NCI-H446 (cell line): Measurements from ENCODE around the gene NME7.
"Not testable (repeated sequence)": the region's sequence is repeated elsewhere in the genome, so short reads cannot be mapped to it uniquely, and the experiment has no call there.

Source experiments
- DNase-seq, 2 experiments: peaks; one replicate each; lab custom pipeline; 2025; lab: John Stamatoyannopoulos, UW

NME7 gene

GRCh38 chr1:169235568-169235967 is 132.0 kb downstream of the NME7 start:
- DNase-seq = no peak

GRCh38 chr1:169234780-169235179 is 132.8 kb downstream of the NME7 start:
- no peak for DNase-seq

DNA sequence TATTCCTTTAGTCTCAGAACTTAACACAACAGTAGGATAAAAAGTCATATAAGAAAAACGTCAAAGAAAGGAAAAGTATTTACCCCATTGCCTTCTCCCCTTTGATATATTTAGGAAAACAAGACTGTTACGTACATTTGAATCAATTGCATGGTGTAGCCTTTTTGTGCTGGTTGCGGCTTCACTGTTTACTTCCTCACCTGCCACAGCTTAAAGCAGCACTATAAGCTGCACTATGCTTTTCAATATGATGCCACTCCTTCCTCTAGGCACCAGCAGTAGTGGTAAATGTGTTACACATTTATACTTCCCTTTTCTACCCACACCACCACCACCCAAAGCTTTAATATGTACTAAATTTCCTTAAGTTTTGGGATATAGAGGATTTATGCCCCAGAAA is 150.0 kb downstream of the NME7 start:
- DNase-seq = no peak

GRCh38 chr1:169214598-169214997 is 153.0 kb downstream of the NME7 start:
- DNase-seq = no peak

- DNase-seq = no peak
Observed at GRCh38 chr1:169212088-169212487, 155.5 kb downstream of the NME7 start.

- peak; percentile 28 to 53 for DNase-seq
Observed at GRCh38 chr1:169207797-169208520, 159.6 kb downstream of the NME7 start.

- DNase-seq = no peak
Observed at GRCh38 chr1:169204157-169204556, 163.4 kb downstream of the NME7 start.

- DNase-seq = no peak
Observed at GRCh38 chr1:169202791-169203665, 164.6 kb downstream of the NME7 start.

DNA sequence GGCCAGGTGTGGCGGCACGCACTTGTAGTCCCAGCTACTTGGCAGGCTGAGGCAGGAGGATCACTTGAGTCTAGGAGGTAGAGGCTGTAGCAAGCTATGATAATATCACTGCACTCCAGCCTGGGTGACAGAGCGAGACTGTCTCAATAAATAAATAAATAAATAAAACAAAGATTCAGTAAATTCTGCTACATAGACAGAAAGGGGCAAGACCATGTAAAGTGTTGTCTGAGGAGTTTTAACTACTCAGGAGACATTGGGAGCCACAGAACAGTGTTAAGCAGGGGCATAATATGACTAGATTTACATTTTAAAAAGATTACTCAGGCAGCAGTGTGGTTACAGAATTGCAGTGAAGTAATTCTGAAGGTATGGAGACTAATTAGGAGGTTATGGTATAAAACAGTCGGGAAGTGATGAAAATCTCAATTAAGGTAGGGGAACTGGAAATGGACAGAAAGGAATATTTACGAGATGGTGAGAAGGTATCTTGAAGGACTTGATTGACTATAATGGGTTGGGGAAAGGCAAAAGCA is 166.4 kb downstream of the NME7 start:
- no peak for DNase-seq

- DNase-seq = no peak
Observed at GRCh38 chr1:169200319-169200718, 167.3 kb downstream of the NME7 start.

GRCh38 chr1:169196581-169196980 is 171.0 kb downstream of the NME7 start:
- DNase-seq = no peak

- DNase-seq = no peak
Observed at GRCh38 chr1:169196161-169196560, 171.4 kb downstream of the NME7 start.

- peak in 1 of 2 experiments; percentile 20 for DNase-seq
Observed at GRCh38 chr1:169193191-169193850, 174.3 kb downstream of the NME7 start.

DNA sequence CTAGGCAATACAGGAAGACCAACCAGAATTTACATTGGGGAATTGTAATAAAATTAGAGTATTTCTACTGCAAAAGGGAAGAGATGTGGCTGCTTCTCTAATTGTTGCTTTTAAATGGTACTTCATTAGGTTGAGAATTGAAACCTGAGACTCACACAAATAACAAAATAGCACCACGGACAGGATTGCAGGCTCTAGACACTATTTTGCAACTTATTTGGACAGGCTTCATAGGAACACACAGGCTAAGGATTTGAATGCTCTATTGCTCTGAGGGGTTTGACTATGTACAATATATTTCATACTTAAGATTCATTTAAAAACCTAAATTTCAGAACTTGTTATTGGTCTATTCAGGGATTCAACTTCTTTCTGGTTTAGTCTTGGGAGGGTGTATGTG is 181.5 kb downstream of the NME7 start:
- no peak for DNase-seq

DNA sequence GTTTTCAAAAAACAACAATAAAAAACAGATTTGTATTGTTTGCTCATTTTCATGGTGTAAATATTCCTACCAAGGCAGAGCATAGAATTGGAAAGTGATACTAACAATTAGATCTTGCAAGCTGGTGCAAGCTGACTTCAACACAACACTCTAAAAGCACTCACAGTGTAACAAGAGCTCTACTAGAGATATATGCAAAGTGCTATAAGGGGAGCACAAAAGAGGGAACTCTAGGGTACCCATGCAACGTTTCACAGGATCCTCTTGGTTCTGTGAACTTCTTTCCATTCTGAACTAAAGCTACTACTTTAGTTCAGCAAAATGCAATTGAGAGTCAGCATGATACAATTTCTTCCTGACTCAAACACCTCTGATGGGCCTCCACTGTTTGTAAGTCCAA is 182.8 kb downstream of the NME7 start:
- no peak for DNase-seq

DNA sequence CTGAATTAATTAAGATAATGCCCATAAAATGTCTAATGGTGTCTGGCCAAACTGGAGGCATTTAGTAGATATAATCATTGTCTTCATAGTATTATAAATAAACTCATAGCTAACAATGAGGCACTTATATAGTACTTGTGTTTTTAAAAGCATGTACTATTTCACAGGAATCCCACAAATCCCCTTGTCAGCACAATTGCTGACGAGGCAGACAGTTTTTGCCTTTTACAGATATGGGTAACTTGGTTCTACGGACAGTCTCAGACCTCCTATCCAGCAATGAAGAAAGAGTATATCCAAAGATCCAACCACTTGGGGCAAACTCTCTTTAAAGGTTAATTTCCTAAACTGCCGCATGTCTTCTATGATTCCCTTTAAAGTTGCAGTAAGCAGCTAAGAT is 187.4 kb downstream of the NME7 start:
- DNase-seq = no peak

DNA sequence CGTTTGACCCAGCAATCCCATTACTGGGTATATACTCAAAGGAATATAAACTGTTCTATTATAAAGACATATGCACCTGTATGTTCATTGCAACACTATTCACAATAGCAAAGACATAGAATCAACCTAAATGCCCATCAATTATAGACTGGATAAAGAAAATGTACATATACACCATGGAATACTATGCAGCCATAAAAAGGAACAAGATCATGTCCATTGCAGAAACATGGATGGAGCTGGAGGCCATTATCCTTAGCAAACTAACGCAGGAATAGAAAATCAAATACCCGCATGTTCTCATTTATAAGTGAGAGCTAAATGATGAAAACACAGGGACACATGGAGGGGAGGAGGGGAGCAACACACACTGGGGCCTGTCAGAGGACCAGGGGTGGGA is 188.2 kb downstream of the NME7 start:
- not testable (repeated sequence) for DNase-seq

DNA sequence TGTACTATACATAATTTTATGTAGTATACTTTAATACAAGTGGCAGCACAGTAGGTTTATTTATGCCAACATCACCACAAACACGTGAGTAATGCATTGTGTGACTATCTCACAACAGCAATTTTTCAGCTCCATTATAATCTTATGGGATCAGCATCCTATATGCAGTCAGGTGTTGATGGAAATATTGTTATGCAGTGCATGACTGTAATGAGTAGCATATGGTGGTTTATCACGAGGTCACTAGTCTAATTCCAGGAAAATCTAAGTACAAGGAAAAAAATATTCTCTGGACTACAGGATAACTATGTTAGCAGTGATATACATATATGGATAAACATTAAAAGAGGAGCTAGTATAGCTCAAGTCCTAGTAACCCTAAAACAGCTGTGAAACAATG is 192.1 kb downstream of the NME7 start:
- no peak for DNase-seq

DNA sequence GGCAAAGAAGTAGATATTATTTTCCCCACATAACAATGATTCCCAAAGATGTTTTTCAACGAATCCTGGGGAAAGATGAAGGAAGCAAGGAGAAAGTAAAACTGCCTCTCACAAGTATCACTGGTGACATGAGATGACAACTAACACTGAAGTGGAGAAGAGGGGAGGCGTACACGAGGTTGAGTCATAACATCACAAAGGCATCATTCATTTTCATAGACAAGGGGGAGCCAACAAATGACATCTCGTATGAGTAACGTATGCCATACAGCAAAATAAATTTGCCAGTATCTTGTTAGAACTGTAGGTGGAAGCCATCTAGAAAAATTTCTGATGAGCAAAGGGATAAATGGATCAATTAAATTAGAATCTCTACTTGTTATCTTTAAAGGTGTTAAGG is 204.5 kb downstream of the NME7 start:
- DNase-seq = no peak

DNA sequence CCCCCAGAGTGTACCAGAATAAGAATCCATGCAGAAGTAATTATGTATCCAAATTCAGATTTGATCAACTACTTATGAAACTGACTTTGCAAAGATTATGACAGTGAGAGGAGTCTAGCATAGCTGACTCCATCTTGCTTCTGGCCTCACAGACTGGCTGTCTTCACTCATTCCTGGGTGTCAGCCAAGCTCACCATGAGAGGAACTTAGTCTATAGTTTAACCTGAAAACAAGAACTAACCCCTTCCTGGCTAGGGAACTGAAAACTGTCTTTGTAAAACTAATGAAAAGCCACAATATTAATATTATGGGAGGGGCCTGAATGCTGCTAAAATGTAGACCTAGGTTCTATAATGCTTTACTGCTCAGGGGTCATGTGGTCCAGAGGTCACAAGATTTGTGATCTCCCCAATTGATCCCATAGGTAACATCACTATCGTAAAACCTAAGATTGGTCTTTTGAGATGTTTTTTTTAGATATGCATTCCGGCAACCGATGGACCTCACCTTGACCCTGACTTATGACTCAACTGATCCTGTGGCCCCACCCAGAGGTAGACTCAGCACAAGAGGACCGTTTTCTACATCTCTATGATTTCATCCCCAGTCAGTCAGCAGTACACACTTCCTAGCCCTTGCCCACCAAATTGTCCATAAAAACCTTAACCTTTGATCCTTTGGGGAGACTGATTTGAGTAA is 206.0 kb downstream of the NME7 start:
- no peak for DNase-seq

DNA sequence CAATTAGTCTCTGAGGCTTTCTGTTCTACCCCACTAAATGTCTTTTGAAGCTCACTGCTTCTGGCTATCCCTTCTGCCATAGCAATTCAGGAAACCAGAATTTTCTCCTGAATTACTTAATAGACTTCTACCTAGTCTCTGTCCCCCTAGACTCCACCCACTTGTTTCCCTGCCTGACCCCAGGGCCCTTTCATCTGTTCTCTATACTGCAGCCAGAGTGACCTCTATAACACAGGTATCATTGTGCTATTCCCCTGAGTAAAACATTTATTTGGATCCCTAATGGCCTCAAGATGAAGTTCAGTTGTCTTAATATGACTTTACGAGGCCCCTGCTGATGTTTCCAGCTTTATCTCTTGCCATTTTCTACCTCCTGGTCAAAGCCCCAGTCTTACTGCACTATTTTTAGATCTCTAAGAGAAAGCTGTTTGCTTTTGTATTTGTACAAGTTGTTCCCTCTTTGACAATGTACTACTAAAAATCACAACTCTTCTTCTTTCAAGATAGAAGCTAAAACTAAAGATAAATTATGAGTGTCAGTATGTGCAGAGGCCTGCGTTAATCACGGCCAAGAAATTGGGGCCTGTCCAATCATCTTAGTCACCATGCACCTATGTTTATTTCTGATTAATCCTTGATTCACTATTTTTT is 206.6 kb downstream of the NME7 start:
- DNase-seq = no peak
